ENCODE results near the gene EML2. TPM values are rescaled to one million over a fixed set of nuclear protein-coding genes. Genes with fewer than 3 reads are reported as not detected.

Gene EML2
- total RNA-seq, 1 donor from 2014 or later, result 97.7 TPM

DNA sequence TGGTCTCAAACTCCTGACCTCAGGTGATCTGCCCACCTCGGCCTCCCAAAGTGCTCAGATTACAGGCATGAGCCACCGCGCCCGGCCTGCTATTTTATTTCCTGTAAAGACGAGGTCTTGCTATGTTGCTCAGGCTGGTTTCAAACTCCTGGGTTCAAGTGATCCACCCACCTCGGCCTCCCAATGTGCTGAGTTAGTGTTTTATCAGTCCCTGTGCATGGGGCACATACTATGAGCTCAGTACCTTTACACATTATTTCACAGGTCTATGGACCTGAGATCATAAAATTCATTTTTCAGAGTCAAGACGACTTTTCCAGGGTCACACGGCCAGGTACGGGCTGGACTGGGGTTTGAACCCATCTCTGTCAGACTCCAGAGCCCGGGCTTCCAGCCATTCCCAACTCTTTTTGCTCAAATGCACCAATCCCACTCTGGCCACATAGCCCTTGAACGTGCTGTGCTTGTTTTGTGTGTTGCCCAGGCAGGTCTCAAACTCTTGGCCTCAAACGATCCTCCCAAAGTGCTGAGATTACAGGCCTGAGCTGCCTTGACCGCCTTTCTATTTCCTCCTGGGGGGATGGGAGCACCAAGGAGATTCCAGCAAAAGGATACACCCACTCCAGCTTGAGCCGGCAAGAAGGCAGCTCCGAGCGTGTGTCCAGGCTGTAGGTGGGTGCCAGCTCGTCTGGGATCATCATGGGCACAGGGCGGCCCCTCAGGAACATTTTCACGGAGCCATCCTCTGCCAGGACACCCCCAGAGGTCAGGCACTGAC, 1.1 kb downstream of the EML2 start:
- no peak for TF ChIP-seq CTCF (IDR thresholded peaks at IDR 0.05)
- Mint-ChIP-seq H3K4me1 (peaks cover 31% of the 10 kb centered on the region), H3K9me3 (no peaks in the 10 kb centered on the region), H3K27ac (no peak overlapping the region), H3K36me3 (ENCODE audit: low read depth) (peaks cover 17% of the 10 kb centered on the region), H3K27me3 (no peaks in the 10 kb centered on the region), H3K4me3 (peak overlapping the region; percentile 92)
- POLR2A ChIA-PET, result interaction anchor here (1.3 kb wide), 1 partner anchor 39 kb away, joined by 3 read pairs; no protein-coding TSS in a partner anchor
- CTCF ChIA-PET, result no interaction called here
- intact Hi-C loops (cut with micrococcal nuclease), result no loop called here
- DNase-seq, result no peak
- no peak for ATAC-seq (ENCODE audit: low read depth)

DNA sequence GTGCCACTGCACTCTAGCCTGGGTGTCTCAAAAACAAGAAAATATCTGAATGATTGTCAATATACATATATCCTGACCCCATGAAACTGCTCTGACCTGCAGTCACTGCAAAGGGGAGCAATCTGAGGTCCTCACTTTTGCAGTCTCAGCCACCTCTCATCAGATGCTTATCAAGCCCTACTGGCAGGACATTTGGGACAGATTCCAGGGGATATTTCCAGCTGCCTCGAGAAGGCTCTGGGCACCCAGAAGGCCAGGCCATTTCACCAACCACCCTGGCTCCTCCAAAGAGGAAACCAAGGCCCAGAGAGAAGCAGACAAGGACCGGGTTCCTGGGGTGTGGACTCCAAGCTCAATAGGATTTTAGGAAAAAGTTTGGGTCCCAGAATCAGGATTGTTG, 2.3 kb downstream of the EML2 start:
- Mint-ChIP-seq H3K4me1 (peaks cover 23% of the 10 kb centered on the region), H3K9me3 (no peaks in the 10 kb centered on the region), H3K4me3 (no peak overlapping the region), H3K27me3 (no peaks in the 10 kb centered on the region), H3K36me3 (ENCODE audit: low read depth) (peaks cover 22% of the 10 kb centered on the region), H3K27ac (no peak overlapping the region)
- ChIA-PET POLR2A (no interaction called here), CTCF (interaction anchor here (0.6 kb wide), 1 partner anchor 10 kb away, joined by 3 read pairs; no protein-coding TSS in a partner anchor)
- DNase-seq (no peak), ATAC-seq (ENCODE audit: low read depth) (no peak)
- TF ChIP-seq CTCF (IDR thresholded peaks at IDR 0.05), result no peak
- intact Hi-C loops (cut with micrococcal nuclease), result no loop called here

GRCh38 chr19:45636275-45636674, 2.9 kb downstream of the EML2 start:
- CTCF ChIA-PET, result no interaction called here
- Mint-ChIP-seq H3K4me1 (peaks cover 18% of the 10 kb centered on the region), H3K9me3 (no peaks in the 10 kb centered on the region), H3K27me3 (no peaks in the 10 kb centered on the region), H3K36me3 (ENCODE audit: low read depth) (peaks cover 22% of the 10 kb centered on the region), H3K4me3 (no peak overlapping the region), H3K27ac (no peak overlapping the region)
- no peak for TF ChIP-seq CTCF (IDR thresholded peaks at IDR 0.05)
- no peak for DNase-seq
- intact Hi-C loops (cut with micrococcal nuclease), result no loop called here
- no peak for ATAC-seq (ENCODE audit: low read depth)
- POLR2A ChIA-PET, result no interaction called here

DNA sequence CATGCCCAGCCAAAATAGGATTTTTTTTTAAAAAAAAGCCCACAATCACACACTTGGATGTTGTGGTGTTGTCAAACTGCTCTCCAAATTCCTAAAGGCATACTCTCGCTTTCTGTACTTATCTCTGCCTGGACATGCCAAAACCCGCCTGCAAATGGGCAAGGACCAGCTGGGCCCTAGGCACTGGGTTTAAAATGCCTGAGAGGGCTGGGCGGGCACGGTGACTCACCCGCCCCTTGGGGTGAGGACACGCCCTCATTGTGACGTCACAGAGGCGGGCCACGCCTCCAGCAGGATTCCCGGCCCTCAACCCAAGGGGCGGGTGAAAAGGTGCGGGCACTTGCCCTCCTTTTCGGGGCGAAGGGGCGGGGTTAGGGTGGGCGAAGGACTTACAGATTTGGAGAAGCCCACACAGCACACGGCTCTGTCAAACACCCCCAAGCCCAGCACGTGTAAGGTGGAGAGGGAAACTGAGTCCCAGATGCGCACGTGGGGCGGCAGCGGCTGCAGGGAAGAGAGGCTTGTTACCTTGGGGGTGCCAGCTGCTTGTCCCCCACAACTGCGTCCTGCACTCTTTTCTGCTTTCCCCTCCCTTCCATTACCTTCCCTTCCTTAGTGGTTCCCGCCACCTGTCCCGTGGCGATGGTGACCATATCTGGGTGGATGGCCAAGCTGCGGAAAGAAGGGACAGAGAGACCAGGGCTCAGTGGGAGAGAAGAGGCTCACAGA, 6.6 kb downstream of the EML2 start:
- DNase-seq (peak; percentile 42), ATAC-seq (ENCODE audit: low read depth) (peak; percentile 42)
- no peak for TF ChIP-seq CTCF (IDR thresholded peaks at IDR 0.05)
- intact Hi-C loops (cut with micrococcal nuclease), result no loop called here
- Mint-ChIP-seq H3K4me3 (no peak overlapping the region), H3K36me3 (ENCODE audit: low read depth) (peaks cover 38% of the 10 kb centered on the region), H3K4me1 (peaks cover 14% of the 10 kb centered on the region), H3K27ac (no peak overlapping the region), H3K27me3 (no peaks in the 10 kb centered on the region), H3K9me3 (no peaks in the 10 kb centered on the region)
- CTCF ChIA-PET, result no interaction called here
- POLR2A ChIA-PET, result interaction anchor here (0.7 to 2.5 kb wide), 3 partner anchors 9 to 147 kb away, joined by 3 to 16 read pairs (median 3); no protein-coding TSS in a partner anchor

- no peaks in the 10 kb centered on the region for H3K9me3 Mint-ChIP-seq
- CTCF ChIA-PET, result interaction anchor here (0.7 kb wide), 1 partner anchor 11 kb away, joined by 4 read pairs; no protein-coding TSS in a partner anchor
- peaks cover 47% of the 10 kb centered on the region for H3K36me3 Mint-ChIP-seq (ENCODE audit: low read depth)
- H3K27ac Mint-ChIP-seq, result no peak overlapping the region
- TF ChIP-seq CTCF (IDR thresholded peaks at IDR 0.05), result no peak
- intact Hi-C loops (cut with micrococcal nuclease), result loop anchor here (1.0 kb wide), 1 partner anchor 12 kb away; no protein-coding TSS in a partner anchor
- ATAC-seq (ENCODE audit: low read depth) (no peak), DNase-seq (no peak)
- no peak overlapping the region for H3K4me3 Mint-ChIP-seq
- peaks cover 12% of the 10 kb centered on the region for H3K4me1 Mint-ChIP-seq
- POLR2A ChIA-PET, result interaction anchor here (0.6 to 2.5 kb wide), 5 partner anchors 9 to 102 kb away, joined by 3 to 16 read pairs (median 5); no protein-coding TSS in a partner anchor
- H3K27me3 Mint-ChIP-seq, result no peaks in the 10 kb centered on the region
Observed at GRCh38 chr19:45630463-45630862, 8.7 kb downstream of the EML2 start.

Data from activated B cell treated with CpG ODN at 0.5 μM for 24 hours (primary cell).